Measurements from ENCODE around the gene OGFOD3. TPM values are rescaled to one million over a fixed set of nuclear protein-coding genes. Genes with fewer than 3 reads are reported as not detected.

Gene OGFOD3
- total and polyA plus RNA-seq, 9 of the 15 experiments (the other 6 are each of a cell fraction or from before 2014, with no cell fraction given) = 0.69 to 44.7 (median 18.9) TPM

DNA sequence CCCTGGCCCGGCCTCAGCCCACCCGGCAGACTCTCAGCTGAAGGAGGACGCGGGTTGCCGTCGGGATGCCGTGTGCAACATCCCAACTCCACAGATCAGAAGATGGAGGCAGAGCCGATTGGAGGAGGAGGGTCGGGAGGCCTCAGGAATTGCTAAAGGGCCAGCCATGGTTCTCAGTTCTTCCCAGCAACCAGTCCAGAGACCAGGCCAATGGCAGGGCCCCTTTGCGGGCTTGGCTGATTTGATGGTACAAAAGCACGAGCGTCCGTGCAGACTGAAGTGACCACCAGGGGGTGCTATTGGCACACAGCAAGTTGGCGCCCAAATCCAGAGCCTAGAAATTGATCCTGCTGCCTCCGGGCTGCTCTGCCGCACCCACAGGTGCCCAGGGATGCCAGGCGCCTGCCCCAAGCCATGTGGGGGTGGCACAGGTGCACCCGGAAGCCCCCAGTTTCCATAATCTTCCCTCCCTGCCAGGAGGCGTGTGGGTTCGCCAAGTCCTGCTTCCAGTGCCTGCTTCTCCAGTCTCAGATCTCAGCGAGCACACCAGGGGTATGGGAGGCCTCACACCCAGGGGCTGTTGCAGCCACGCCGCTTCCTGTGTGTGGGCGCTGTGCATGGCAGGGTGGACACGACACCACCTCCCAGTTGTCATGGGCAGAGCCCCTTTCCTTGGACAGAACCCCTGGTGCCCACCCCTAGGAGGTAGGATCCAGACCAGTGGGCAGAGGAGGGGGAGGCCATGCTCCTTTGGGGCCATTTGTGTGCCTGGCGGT is 66.5 kb downstream of the OGFOD3 start (continued):
- TF ChIP-seq, protein P1, sequence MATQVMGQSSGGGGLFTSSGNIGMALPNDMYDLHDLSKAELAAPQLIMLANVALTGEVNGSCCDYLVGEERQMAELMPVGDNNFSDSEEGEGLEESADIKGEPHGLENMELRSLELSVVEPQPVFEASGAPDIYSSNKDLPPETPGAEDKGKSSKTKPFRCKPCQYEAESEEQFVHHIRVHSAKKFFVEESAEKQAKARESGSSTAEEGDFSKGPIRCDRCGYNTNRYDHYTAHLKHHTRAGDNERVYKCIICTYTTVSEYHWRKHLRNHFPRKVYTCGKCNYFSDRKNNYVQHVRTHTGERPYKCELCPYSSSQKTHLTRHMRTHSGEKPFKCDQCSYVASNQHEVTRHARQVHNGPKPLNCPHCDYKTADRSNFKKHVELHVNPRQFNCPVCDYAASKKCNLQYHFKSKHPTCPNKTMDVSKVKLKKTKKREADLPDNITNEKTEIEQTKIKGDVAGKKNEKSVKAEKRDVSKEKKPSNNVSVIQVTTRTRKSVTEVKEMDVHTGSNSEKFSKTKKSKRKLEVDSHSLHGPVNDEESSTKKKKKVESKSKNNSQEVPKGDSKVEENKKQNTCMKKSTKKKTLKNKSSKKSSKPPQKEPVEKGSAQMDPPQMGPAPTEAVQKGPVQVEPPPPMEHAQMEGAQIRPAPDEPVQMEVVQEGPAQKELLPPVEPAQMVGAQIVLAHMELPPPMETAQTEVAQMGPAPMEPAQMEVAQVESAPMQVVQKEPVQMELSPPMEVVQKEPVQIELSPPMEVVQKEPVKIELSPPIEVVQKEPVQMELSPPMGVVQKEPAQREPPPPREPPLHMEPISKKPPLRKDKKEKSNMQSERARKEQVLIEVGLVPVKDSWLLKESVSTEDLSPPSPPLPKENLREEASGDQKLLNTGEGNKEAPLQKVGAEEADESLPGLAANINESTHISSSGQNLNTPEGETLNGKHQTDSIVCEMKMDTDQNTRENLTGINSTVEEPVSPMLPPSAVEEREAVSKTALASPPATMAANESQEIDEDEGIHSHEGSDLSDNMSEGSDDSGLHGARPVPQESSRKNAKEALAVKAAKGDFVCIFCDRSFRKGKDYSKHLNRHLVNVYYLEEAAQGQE (IDR thresholded peaks at IDR 0.05; ENCODE audit: borderline replicate concordance) = peak; percentile 93
- TF ChIP-seq, protein P1 (CRISPR knock-in tag; IDR thresholded peaks at IDR 0.05; ENCODE audit: low read depth) = peak; percentile 58; the same call in 1 of the 2 replicates
- peak in 1 of 3 experiments; percentile 43 for TF ChIP-seq YY1 (IDR thresholded peaks at IDR 0.05; ENCODE audit: borderline replicate concordance in 1 of 3, control insufficient read depth in 1 of 3, extremely low read depth in 1 of 3, insufficient read depth in 3 of 3, insufficient read length in 1 of 3, insufficient replicate concordance in 2 of 3, low read depth in 1 of 3, low read length in 2 of 3)
- TF ChIP-seq FOXK1 (CRISPR knock-in tag; IDR thresholded peaks at IDR 0.05; ENCODE audit: borderline replicate concordance) = 0 out of 2 replicates have a peak, but pooled peaks have one; percentile 27
- no peak for TF ChIP-seq HLTF (IDR thresholded peaks at IDR 0.05)
- peak; percentile 60; the same call in 1 of the 2 replicates for TF ChIP-seq LCOR (CRISPR knock-in tag; IDR thresholded peaks at IDR 0.05)
- TF ChIP-seq RAD21 (CRISPR knock-in tag; conservative IDR thresholded peaks at IDR 0.05 in 1 of 2, IDR thresholded peaks at IDR 0.05 in 1 of 2) = peak; percentile 87 to 94
- peak; percentile 58; the same call in 1 of the 2 replicates for TF ChIP-seq CREM (IDR thresholded peaks at IDR 0.05; ENCODE audit: low read depth)
- peak; percentile 90 for TF ChIP-seq RFX5 (IDR thresholded peaks at IDR 0.05; ENCODE audit: low read depth, low read length)
- TF ChIP-seq ZNF408 (CRISPR knock-in tag; IDR thresholded peaks at IDR 0.05; ENCODE audit: low read depth) = no peak
- TF ChIP-seq, protein P2, sequence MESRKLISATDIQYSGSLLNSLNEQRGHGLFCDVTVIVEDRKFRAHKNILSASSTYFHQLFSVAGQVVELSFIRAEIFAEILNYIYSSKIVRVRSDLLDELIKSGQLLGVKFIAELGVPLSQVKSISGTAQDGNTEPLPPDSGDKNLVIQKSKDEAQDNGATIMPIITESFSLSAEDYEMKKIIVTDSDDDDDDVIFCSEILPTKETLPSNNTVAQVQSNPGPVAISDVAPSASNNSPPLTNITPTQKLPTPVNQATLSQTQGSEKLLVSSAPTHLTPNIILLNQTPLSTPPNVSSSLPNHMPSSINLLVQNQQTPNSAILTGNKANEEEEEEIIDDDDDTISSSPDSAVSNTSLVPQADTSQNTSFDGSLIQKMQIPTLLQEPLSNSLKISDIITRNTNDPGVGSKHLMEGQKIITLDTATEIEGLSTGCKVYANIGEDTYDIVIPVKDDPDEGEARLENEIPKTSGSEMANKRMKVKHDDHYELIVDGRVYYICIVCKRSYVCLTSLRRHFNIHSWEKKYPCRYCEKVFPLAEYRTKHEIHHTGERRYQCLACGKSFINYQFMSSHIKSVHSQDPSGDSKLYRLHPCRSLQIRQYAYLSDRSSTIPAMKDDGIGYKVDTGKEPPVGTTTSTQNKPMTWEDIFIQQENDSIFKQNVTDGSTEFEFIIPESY (CRISPR knock-in tag; IDR thresholded peaks at IDR 0.05) = peak; percentile 87
- TF ChIP-seq L3MBTL2 (IDR thresholded peaks at IDR 0.05) = peak; percentile 35; the same call in 1 of the 2 replicates
- TF ChIP-seq, protein P3, sequence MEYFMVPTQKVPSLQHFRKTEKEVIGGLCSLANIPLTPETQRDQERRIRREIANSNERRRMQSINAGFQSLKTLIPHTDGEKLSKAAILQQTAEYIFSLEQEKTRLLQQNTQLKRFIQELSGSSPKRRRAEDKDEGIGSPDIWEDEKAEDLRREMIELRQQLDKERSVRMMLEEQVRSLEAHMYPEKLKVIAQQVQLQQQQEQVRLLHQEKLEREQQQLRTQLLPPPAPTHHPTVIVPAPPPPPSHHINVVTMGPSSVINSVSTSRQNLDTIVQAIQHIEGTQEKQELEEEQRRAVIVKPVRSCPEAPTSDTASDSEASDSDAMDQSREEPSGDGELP (CRISPR knock-in tag; IDR thresholded peaks at IDR 0.05; ENCODE audit: borderline replicate concordance) = peak; percentile 50; the same call in 1 of the 2 replicates
